SK-N-SH (cell line): ENCODE data around the gene TBL3. TPM values are rescaled to one million over a fixed set of nuclear protein-coding genes. Genes with fewer than 3 reads are reported as not detected.
A peak's percentile ranks its signal among the peaks of the same experiment; 100 is the strongest.

Experiments
- CTCF ChIA-PET: fragments of 300-600, 350-600 bp; formaldehyde crosslinking; extraction: SDS; loops from one replicate; lab custom pipeline; 2021; lab: Yijun Ruan, JAX
- POLR2A ChIA-PET: fragments of 350-600 bp; sonication (Branson Sonifier 250); formaldehyde crosslinking; extraction: SDS; loops from one replicate; lab custom pipeline; 2020; ENCODE audit warnings: antibody characterized with exemption, inconsistent platforms; lab: Yijun Ruan, JAX
- DNase-seq: peaks from one replicate; pipeline ENCODE4 v3.0.0; 2012
- H2AFZ ChIP-seq: fragments of 200-600 bp; sonication (generic); 2 replicates; pipeline ENCODE4 v1.8.1; 2016; ENCODE audit warnings: antibody characterized with exemption, mild to moderate bottlenecking, low read depth
- H3F3A ChIP-seq: fragments of 200-600 bp; sonication (generic); replicated peaks from 2 replicates; pipeline ENCODE3; 2016; ENCODE audit warnings: antibody characterized with exemption, mild to moderate bottlenecking; ENCODE audit not compliant: insufficient read depth
- H3K27ac ChIP-seq, 2 experiments: fragments of 200-500 bp in 1 of 2; fragments of 200-600 bp in 1 of 2; sonication (Bioruptor generic) in 1 of 2; sonication (generic), shearing (Covaris generic) in 1 of 2; 2 replicates each; pipeline versions ENCODE4 v1.5.1 to v1.6.1; 2014 to 2016; ENCODE audit warnings: low read depth in 2 of 2, inconsistent platforms in 1 of 2, low read length in 1 of 2, mild to moderate bottlenecking in 1 of 2, mixed read lengths in 1 of 2
- H3K27me3 ChIP-seq: fragments of 200-600 bp; sonication (generic), shearing (Covaris generic); 2 replicates; pipeline ENCODE4 v1.6.1; 2016; ENCODE audit warnings: mixed run types; ENCODE audit not compliant: insufficient read depth
- H3K36me3 ChIP-seq, 2 experiments: fragments of 200-500 bp in 1 of 2; fragments of 200-600 bp in 1 of 2; sonication (Bioruptor generic) in 1 of 2; sonication (generic) in 1 of 2; replicated peaks in 1 of 2; 2 replicates each; pipeline versions ENCODE3 to v1.5.1; 2014 to 2016; ENCODE audit warnings: low read length in 1 of 2, mild to moderate bottlenecking in 1 of 2; ENCODE audit not compliant: insufficient read depth in 2 of 2, control insufficient read depth in 1 of 2
- H3K4me1 ChIP-seq, 2 experiments: fragments of 200-500 bp in 1 of 2; fragments of 200-600 bp in 1 of 2; sonication (Bioruptor generic) in 1 of 2; sonication (generic), shearing (Covaris generic) in 1 of 2; 2 replicates each; pipeline versions ENCODE4 v1.5.1 to v1.6.1; 2014 to 2016; ENCODE audit warnings: low read depth in 1 of 2, low read length in 1 of 2, mixed run types in 1 of 2; ENCODE audit not compliant: insufficient read depth in 2 of 2, control insufficient read depth in 1 of 2
- H3K4me2 ChIP-seq: fragments of 200-600 bp; sonication (generic), shearing (Covaris generic); 2 replicates; pipeline ENCODE4 v1.6.1; 2017; ENCODE audit warnings: mixed run types
- H3K4me3 ChIP-seq, 2 experiments: fragments of 200-500 bp in 1 of 2; fragments of 200-600 bp in 1 of 2; sonication (Bioruptor generic) in 1 of 2; sonication (generic), shearing (Covaris generic) in 1 of 2; 2 replicates each; pipeline versions ENCODE4 v1.5.1 to v1.8.1; 2014 to 2016; ENCODE audit warnings: low read depth in 2 of 2, inconsistent platforms in 1 of 2, low read length in 1 of 2, mild to moderate bottlenecking in 1 of 2, mixed read lengths in 1 of 2, moderate library complexity in 1 of 2
- H3K79me2 ChIP-seq: fragments of 200-600 bp; sonication (generic); 2 replicates; pipeline ENCODE4 v1.8.1; 2017; ENCODE audit warnings: mild to moderate bottlenecking; ENCODE audit not compliant: insufficient read depth
- H3K9ac ChIP-seq: fragments of 200-600 bp; sonication (generic); 2 replicates; pipeline ENCODE4 v1.6.1; 2017; ENCODE audit warnings: mixed run types
- H3K9me2 ChIP-seq: fragments of 200-600 bp; sonication (generic); 2 replicates; pipeline ENCODE4 v1.6.1; 2017; ENCODE audit warnings: mixed run types
- H3K9me3 ChIP-seq: fragments of 200-600 bp; sonication (generic); 2 replicates; pipeline ENCODE4 v1.6.1; 2017; ENCODE audit warnings: mixed run types, mild to moderate bottlenecking, moderate library complexity
- H4K20me1 ChIP-seq: fragments of 200-600 bp; sonication (generic); 2 replicates; pipeline ENCODE4 v1.6.1; 2017; ENCODE audit warnings: mild to moderate bottlenecking, mixed run types; ENCODE audit not compliant: insufficient read depth
- CHD2 ChIP-seq: fragments of 150-350 bp; IDR thresholded peaks from 2 replicates; pipeline ENCODE4 v1.6.1; 2018; ENCODE audit warnings: low read length; ENCODE audit not compliant: partially characterized antibody
- CTCF ChIP-seq: fragments of 200-600 bp; sonication (generic); IDR thresholded peaks from 2 replicates; pipeline ENCODE4 v1.6.1; 2017; ENCODE audit warnings: antibody characterized with exemption, mild to moderate bottlenecking, moderate library complexity
- FOSL2 ChIP-seq: IDR thresholded peaks from 2 replicates; pipeline ENCODE4 v1.4.0; 2012; ENCODE audit warnings: low read depth, mild to moderate bottlenecking, moderate library complexity, borderline replicate concordance
- MAX ChIP-seq: IDR thresholded peaks from 2 replicates; pipeline ENCODE4 v1.4.0; 2012; ENCODE audit warnings: low read depth
- MEF2A ChIP-seq: IDR thresholded peaks from 2 replicates; pipeline ENCODE4 v1.4.0; 2012; ENCODE audit warnings: low read depth, borderline replicate concordance
- MXI1 ChIP-seq: IDR thresholded peaks from 2 replicates; pipeline ENCODE4 v1.6.1; 2012; ENCODE audit warnings: mild to moderate bottlenecking, low read depth, low read length, improper control_type of control experiment
- RAD21 ChIP-seq: IDR thresholded peaks from 2 replicates; pipeline ENCODE4 v1.6.1; 2012; ENCODE audit warnings: mild to moderate bottlenecking, low read length
- REST ChIP-seq: IDR thresholded peaks from 2 replicates; pipeline ENCODE4 v1.6.1; 2012; ENCODE audit warnings: mild to moderate bottlenecking, low read depth, low read length, moderate library complexity
- WGBS: methylation state at CpG from one replicate; pipeline ENCODE4 v1.1.6; 2017; ENCODE audit warnings: low lambda C conversion rate; 5-methylcytosine and 5-hydroxymethylcytosine counted together
- polyA plus RNA-seq, 3 experiments: library from polyadenylated mRNA; depleted of rRNA; stranded (reverse); fragments of >200 nt; gene quantifications; 2 replicates each; pipeline ENCODE4 v1.2.3, GENCODE V29; 2012

Gene TBL3
- polyA plus RNA-seq, 1 of the 3 experiments (the other 2 are of a cell fraction), result 37.1 TPM

GRCh38 chr16:2027024-2028010 is 55.5 kb downstream of the TBL3 start:
- peaks cover 15% of the 10 kb centered on the region; the same call in 1 of the 2 replicates for H3K79me2 ChIP-seq
- peak; percentile 72 for DNase-seq
- 27% methylated on average over 8 of the region's 76 CpGs for whole genome bisulfite sequencing
- peak overlapping the region in 1 of 2 experiments; percentile 28; a peak in 1 of 4 replicates for H3K27ac ChIP-seq
- H3K27me3 ChIP-seq, result no peaks in the 10 kb centered on the region
- TF ChIP-seq MXI1, result peak; percentile 72
- no peak for TF ChIP-seq MEF2A
- TF ChIP-seq MAX, result no peak
- TF ChIP-seq CHD2, result no peak
- no peak for TF ChIP-seq REST
- 0 out of 2 replicates have a peak, but pooled peaks have one; percentile 18 for TF ChIP-seq RAD21
- TF ChIP-seq CTCF, result no peak
- TF ChIP-seq FOSL2, result no peak
- H3K9me3 ChIP-seq, result no peaks in the 10 kb centered on the region
- peak overlapping the region; percentile 90 for H3K4me2 ChIP-seq
- H4K20me1 ChIP-seq, result peaks cover 8% of the 10 kb centered on the region; the same call in 1 of the 2 replicates
- H3K9ac ChIP-seq, result peak overlapping the region; percentile 61
- H3F3A ChIP-seq, result peaks cover 9% of the 10 kb centered on the region
- POLR2A ChIA-PET, result interaction anchor here (0.9 to 1.2 kb wide), 3 partner anchors 13 to 128 kb away, joined by 4 to 10 read pairs (median 6); partner anchors contain the start of gene TRAF7
- peak overlapping the region; percentile 56 to 67 for H3K4me3 ChIP-seq
- no peak overlapping the region for H2AFZ ChIP-seq
- CTCF ChIA-PET, result interaction anchor here (0.8 to 6.5 kb wide), 9 partner anchors 11 to 126 kb away, joined by 3 to 68 read pairs (median 5); partner anchors contain the start of genes NTHL1, TBL3 and TSC2
- peaks cover 7 to 29% of the 10 kb centered on the region in 2 experiments; a peak in 2 of 4 replicates for H3K4me1 ChIP-seq
- no peaks in the 10 kb centered on the region for H3K9me2 ChIP-seq
- peaks cover 0 to 6% of the 10 kb centered on the region in 2 experiments for H3K36me3 ChIP-seq
